Upper lobe of right lung (tissue), 1 donor: ENCODE data around the gene PFKFB4. TPM values are rescaled to one million over a fixed set of nuclear protein-coding genes. Genes with fewer than 3 reads are reported as not detected.

Experiments used
- ATAC-seq: fragments of 200-7000 bp; cut with Tn5 transposase; one replicate; pipeline ENCODE4 v1.9.1; 2020; ENCODE audit warnings: mild to moderate bottlenecking, moderate library complexity
- DNase-seq: peaks from one replicate; pipeline ENCODE4 v3.0.0-alpha.2; 2020
- H3K27ac ChIP-seq: fragments of 200-600 bp; one replicate; pipeline ENCODE4 v1.8.0; 2022
- H3K27me3 ChIP-seq: fragments of 200-600 bp; one replicate; pipeline ENCODE4 v1.8.0; 2022; ENCODE audit warnings: mild to moderate bottlenecking
- H3K36me3 ChIP-seq: fragments of 200-600 bp; one replicate; pipeline ENCODE4 v1.8.0; 2022
- H3K4me1 ChIP-seq: fragments of 200-600 bp; one replicate; pipeline ENCODE4 v1.8.0; 2022
- H3K4me3 ChIP-seq: fragments of 200-600 bp; one replicate; pipeline ENCODE4 v1.8.0; 2022; ENCODE audit warnings: mild to moderate bottlenecking
- H3K9me3 ChIP-seq: fragments of 200-600 bp; one replicate; pipeline ENCODE4 v1.8.0; 2022
- intact Hi-C: fragments of 100-400 bp; cut with DNase I; formaldehyde crosslinking; loops from one replicate; pipeline ENCODE4 v1.11.0; 2022
- total RNA-seq: library from RNA; stranded (reverse); fragmentation: NEBNext Ultra II Directional; extraction: Animal tissue kit (Norgen Biotek cat#: 25700); gene quantifications from one replicate; pipeline ENCODE4 v1.2.1, GENCODE V29; 2021
- TF ChIP-seq, protein P1 (sequence below): fragments of 200-600 bp; IDR thresholded peaks from one replicate; pipeline ENCODE4 v1.8.0; 2022; ENCODE audit warnings: antibody characterized with exemption
- donor health status: DM: no; HTN: yes; CAD: no; lungs with severe emphysema.

The PFKFB4 gene
- total RNA-seq, 1 donor from 2014 or later = 11.0 TPM

DNA sequence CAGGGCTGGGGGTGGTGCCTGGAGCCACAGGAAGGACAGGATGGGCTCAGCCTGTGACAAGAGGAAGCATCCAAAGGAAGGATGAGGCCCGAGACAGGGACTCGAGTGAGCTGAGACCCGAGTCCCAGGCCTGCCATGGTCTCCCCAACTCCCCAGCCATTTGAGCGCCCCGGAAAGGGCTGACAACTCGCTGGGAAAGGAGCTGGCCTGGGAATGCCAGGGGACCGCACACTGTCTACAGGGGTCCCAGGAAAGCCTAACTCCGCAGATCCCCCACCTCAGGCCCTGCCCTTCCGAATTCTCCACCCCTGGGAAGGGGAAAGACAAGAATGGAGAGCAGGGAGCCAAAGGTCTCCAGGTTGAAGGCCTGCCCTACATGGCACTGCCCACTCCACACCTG lies 31.6 kb downstream of the PFKFB4 start:
- intact Hi-C loops = no loop called here
- Histone ChIP-seq H3K36me3 (no peaks in the 10 kb centered on the region), H3K9me3 (no peaks in the 10 kb centered on the region), H3K27me3 (no peaks in the 10 kb centered on the region), H3K4me3 (no peak overlapping the region), H3K27ac (no peak overlapping the region), H3K4me1 (no peaks in the 10 kb centered on the region)
- DNase-seq (no peak), ATAC-seq (no peak)
- TF ChIP-seq, protein P1, sequence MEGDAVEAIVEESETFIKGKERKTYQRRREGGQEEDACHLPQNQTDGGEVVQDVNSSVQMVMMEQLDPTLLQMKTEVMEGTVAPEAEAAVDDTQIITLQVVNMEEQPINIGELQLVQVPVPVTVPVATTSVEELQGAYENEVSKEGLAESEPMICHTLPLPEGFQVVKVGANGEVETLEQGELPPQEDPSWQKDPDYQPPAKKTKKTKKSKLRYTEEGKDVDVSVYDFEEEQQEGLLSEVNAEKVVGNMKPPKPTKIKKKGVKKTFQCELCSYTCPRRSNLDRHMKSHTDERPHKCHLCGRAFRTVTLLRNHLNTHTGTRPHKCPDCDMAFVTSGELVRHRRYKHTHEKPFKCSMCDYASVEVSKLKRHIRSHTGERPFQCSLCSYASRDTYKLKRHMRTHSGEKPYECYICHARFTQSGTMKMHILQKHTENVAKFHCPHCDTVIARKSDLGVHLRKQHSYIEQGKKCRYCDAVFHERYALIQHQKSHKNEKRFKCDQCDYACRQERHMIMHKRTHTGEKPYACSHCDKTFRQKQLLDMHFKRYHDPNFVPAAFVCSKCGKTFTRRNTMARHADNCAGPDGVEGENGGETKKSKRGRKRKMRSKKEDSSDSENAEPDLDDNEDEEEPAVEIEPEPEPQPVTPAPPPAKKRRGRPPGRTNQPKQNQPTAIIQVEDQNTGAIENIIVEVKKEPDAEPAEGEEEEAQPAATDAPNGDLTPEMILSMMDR = no peak

DNA sequence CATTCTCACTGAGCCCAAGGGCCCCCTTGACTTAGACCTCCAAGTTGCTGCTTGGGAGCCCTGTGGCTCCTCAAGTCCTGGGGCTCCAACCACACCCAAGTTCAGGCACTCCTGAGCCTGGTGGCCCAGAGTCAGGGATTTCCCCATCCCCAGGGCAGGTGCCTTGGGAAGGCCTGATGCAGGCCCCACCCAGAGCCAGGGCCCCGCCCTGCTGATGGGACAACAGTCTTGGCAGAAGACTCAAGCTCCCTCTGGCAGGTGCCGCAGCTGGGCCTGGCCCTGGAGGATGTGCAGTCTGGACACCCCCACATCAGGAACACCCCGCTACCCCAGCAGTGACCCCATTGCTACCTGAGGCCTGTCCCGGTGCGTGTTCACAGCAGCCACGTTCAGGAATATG lies 35.0 kb downstream of the PFKFB4 start:
- H3K27me3 ChIP-seq = no peaks in the 10 kb centered on the region
- no peaks in the 10 kb centered on the region for H3K36me3 ChIP-seq
- no peaks in the 10 kb centered on the region for H3K9me3 ChIP-seq
- H3K27ac ChIP-seq = no peak overlapping the region
- H3K4me3 ChIP-seq = no peak overlapping the region
- intact Hi-C loops = no loop called here
- no peaks in the 10 kb centered on the region for H3K4me1 ChIP-seq
- ATAC-seq (no peak), DNase-seq (no peak)
- TF ChIP-seq, protein P1 = no peak

DNA sequence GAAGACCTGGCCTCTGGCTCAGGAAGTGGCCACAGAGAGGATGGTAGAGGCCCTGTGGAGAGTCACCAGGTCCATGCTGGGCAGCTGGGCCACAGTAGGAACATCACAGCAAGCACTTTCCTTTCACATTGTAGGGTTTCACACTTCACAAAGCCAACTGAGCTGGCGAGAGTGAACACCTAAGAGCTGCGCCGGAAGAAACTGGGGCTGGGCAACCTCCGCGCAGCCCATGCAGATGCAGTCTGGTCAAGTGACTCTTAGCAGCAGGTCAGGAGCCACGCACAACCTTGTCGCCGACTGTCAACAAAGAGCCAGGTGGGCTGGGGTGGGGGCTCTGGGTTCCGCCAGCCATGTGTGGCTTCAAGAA lies 37.3 kb downstream of the PFKFB4 start:
- H3K4me3 ChIP-seq = no peak overlapping the region
- no peaks in the 10 kb centered on the region for H3K9me3 ChIP-seq
- ATAC-seq (no peak), DNase-seq (no peak)
- H3K36me3 ChIP-seq = no peaks in the 10 kb centered on the region
- H3K27ac ChIP-seq = no peak overlapping the region
- intact Hi-C loops = no loop called here
- TF ChIP-seq, protein P1 = no peak
- H3K4me1 ChIP-seq = no peaks in the 10 kb centered on the region
- H3K27me3 ChIP-seq = no peaks in the 10 kb centered on the region

DNA sequence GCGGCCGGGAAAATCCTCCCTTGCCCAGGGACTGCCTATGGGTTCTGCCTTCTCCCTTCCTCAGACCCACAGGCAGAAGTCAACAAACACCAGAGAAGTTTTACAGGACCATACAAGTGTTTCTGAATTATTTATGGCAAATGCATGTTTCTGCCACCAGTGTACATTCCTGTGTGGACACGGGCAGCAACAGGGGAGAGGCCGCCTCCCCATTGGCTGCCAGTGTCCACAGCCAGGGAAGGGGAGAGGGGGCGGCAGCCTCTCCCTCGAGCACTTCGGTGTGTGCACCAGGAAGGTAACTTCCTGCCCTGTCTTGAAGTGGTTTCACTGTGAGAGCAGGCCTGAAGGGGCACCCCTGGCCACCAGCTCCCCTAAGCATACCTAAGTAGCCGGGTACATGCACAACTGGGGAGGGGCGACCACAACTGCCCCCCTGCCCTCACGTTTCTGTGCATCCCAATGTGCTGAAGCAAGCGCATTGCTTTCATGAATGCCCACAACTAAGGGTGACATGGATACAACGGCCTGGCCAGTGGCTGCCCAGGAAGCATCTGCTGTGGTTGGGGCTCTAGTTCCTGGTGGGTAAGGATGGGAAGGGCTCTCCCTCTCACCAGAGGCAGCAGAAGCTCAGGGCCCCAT lies 37.8 kb downstream of the PFKFB4 start:
- Histone ChIP-seq H3K9me3 (no peaks in the 10 kb centered on the region), H3K4me3 (no peak overlapping the region), H3K36me3 (no peaks in the 10 kb centered on the region), H3K27ac (no peak overlapping the region), H3K4me1 (no peaks in the 10 kb centered on the region), H3K27me3 (no peaks in the 10 kb centered on the region)
- no peak for DNase-seq
- ATAC-seq = no peak
- intact Hi-C loops = no loop called here
- TF ChIP-seq, protein P1 = no peak

DNA sequence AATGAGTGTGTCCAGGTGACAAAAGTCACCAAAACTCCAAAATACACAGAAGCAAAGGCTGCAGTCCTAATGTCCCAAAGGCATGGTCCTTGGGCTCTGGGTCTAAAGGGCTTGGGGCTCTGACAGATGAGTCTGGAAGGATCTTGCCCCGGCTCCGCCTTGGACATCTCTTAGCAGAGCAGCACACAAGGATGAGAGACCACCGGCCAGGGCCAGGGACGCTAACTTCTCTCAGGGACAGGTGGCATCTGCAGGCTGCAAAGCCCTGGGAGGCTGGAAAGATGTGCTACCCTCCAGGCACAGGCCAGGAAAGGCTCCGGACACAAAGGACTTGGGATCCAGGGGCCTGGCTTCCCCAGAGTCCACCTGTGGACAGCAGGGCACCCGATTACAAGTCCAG lies 38.5 kb downstream of the PFKFB4 start:
- no peak for ATAC-seq
- TF ChIP-seq, protein P1 = no peak
- Histone ChIP-seq H3K27me3 (no peaks in the 10 kb centered on the region), H3K4me3 (no peak overlapping the region), H3K27ac (no peak overlapping the region), H3K4me1 (no peaks in the 10 kb centered on the region), H3K36me3 (no peaks in the 10 kb centered on the region), H3K9me3 (no peaks in the 10 kb centered on the region)
- intact Hi-C loops = no loop called here
- no peak for DNase-seq

DNA sequence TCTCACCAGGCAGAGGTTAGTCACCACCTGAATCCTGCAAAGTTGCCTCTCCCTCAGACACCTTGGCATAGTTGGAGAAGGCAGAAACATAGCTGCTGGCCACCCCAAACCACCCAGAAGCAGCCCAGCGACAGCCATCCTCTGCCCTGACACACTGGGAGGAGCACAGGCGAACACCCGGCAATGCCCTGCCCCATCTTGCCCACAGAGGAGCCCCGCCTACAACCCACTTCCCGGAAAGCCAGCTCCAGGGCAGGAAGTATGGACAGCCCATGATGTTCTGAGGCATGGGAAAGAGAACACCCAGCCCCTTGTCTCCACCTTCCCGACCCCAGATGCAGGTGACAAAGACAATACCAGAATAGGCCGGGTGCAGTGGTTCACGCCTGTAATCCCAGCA lies 40.0 kb downstream of the PFKFB4 start:
- Histone ChIP-seq H3K4me3 (no peak overlapping the region), H3K27me3 (no peaks in the 10 kb centered on the region), H3K9me3 (no peaks in the 10 kb centered on the region), H3K27ac (no peak overlapping the region), H3K36me3 (no peaks in the 10 kb centered on the region), H3K4me1 (no peaks in the 10 kb centered on the region)
- ATAC-seq (no peak), DNase-seq (no peak)
- TF ChIP-seq, protein P1 = no peak
- intact Hi-C loops = no loop called here
